Ishikawa (cell line): ENCODE results near the gene IGFBP7.

Source experiments
- CEBPB ChIP-seq: IDR thresholded peaks from 2 replicates; pipeline ENCODE4 v1.6.1; 2012
- CREB1 ChIP-seq: IDR thresholded peaks from 2 replicates; pipeline ENCODE4 v1.6.1; 2012; ENCODE audit warnings: low read depth
- EGR1 ChIP-seq: IDR thresholded peaks from 2 replicates; pipeline ENCODE4 v1.6.1; 2012
- EP300 ChIP-seq: IDR thresholded peaks from 2 replicates; pipeline ENCODE4 v1.6.1; 2012; ENCODE audit warnings: borderline replicate concordance
- FOXM1 ChIP-seq: IDR thresholded peaks from 2 replicates; pipeline ENCODE4 v1.6.1; 2012; ENCODE audit warnings: low read depth, borderline replicate concordance
- MAX ChIP-seq: IDR thresholded peaks from 2 replicates; pipeline ENCODE4 v1.6.1; 2012
- NFIC ChIP-seq: IDR thresholded peaks from 2 replicates; pipeline ENCODE4 v1.6.1; 2012
- RAD21 ChIP-seq: IDR thresholded peaks from 2 replicates; pipeline ENCODE4 v1.6.1; 2012; ENCODE audit warnings: low read depth
- REST ChIP-seq: IDR thresholded peaks from 2 replicates; pipeline ENCODE4 v1.6.1; 2012; ENCODE audit warnings: low read depth, mild to moderate bottlenecking
- TAF1 ChIP-seq: IDR thresholded peaks from 2 replicates; pipeline ENCODE4 v1.6.1; 2012; ENCODE audit warnings: low read depth, mild to moderate bottlenecking
- TCF12 ChIP-seq: IDR thresholded peaks from 2 replicates; pipeline ENCODE4 v1.6.1; 2012; ENCODE audit warnings: low read depth
- YY1 ChIP-seq: IDR thresholded peaks from 2 replicates; pipeline ENCODE4 v1.6.1; 2012; ENCODE audit warnings: low read depth

GRCh38 chr4:56986952-56987351 is 123.2 kb downstream of the IGFBP7 start:
- no peak for TF ChIP-seq MAX
- TF ChIP-seq TCF12 = no peak
- TF ChIP-seq NFIC = no peak
- no peak for TF ChIP-seq REST
- TF ChIP-seq EGR1 = no peak
- TF ChIP-seq EP300 = no peak
- TF ChIP-seq CREB1 = no peak
- TF ChIP-seq TAF1 = no peak
- TF ChIP-seq YY1 = no peak
- no peak for TF ChIP-seq RAD21
- no peak for TF ChIP-seq FOXM1
- no peak for TF ChIP-seq CEBPB
